Kidney (tissue), 14 donors: Measurements from ENCODE around the gene MT1A. TPM values are rescaled to one million over a fixed set of nuclear protein-coding genes. Genes with fewer than 3 reads are reported as not detected.

Source experiments
- DNase-seq, 5 donors: peaks; one replicate each; pipeline ENCODE4 v3.0.0-alpha.2; 2013 to 2020
- FAIRE-seq: peaks from 2 replicates; lab custom pipeline; 2012; peaks lifted over from hg19 to GRCh38; lab: Jason Lieb, UNC
- H3K27ac ChIP-seq, 2 donors: one replicate each; pipeline ENCODE4 v1.7.0; 2013; ENCODE audit warnings: low read depth in 2 of 2, low read length in 2 of 2, inconsistent platforms in 1 of 2
- H3K27me3 ChIP-seq: one replicate; pipeline ENCODE4 v1.7.1; 2013; ENCODE audit warnings: low read length, inconsistent platforms; ENCODE audit not compliant: control insufficient read depth, insufficient read depth
- H3K36me3 ChIP-seq, 3 donors: one replicate each; pipeline versions ENCODE4 v1.7.0 to v1.7.1; 2013; ENCODE audit warnings: low read length in 3 of 3, control low read depth in 1 of 3, inconsistent platforms in 1 of 3; ENCODE audit not compliant: insufficient read depth in 3 of 3, control insufficient read depth in 2 of 3
- H3K4me1 ChIP-seq, 3 donors: one replicate each; pipeline versions ENCODE4 v1.7.0 to v1.7.1; 2013; ENCODE audit warnings: low read length in 3 of 3, inconsistent platforms in 1 of 3, low read depth in 1 of 3; ENCODE audit not compliant: control insufficient read depth in 2 of 3, insufficient read depth in 2 of 3
- H3K4me3 ChIP-seq, 3 donors: one replicate each; pipeline versions ENCODE4 v1.7.0 to v1.8.1; 2013; ENCODE audit warnings: low read length in 3 of 3, control low read depth in 1 of 3, inconsistent platforms in 1 of 3
- H3K9ac ChIP-seq, 3 donors: one replicate each; pipeline versions ENCODE4 v1.7.0 to v1.7.1; 2013; ENCODE audit warnings: low read length in 3 of 3, control low read depth in 1 of 3, inconsistent platforms in 1 of 3
- H3K9me3 ChIP-seq, 3 donors: one replicate each; pipeline versions ENCODE4 v1.7.0 to v1.7.1; 2013; ENCODE audit warnings: low read length in 3 of 3, control low read depth in 1 of 3, inconsistent platforms in 1 of 3; ENCODE audit not compliant: control insufficient read depth in 2 of 3, insufficient read depth in 1 of 3
- intact Hi-C: fragments of 100-400 bp; cut with DNase I; formaldehyde crosslinking; loops from one replicate; pipeline ENCODE4 v1.11.1; 2022
- polyA plus RNA-seq: library from polyadenylated mRNA; stranded (reverse); fragments of 350-450 nt; fragmentation: Illumina TruSeq; extraction: RNeasy Lipid Tissue Mini Kit (QIAGEN cat#74804); gene quantifications from one replicate; pipeline ENCODE4 v1.2.3, GENCODE V29; 2014; ENCODE audit warnings: low read depth, low replicate concordance; ENCODE audit not compliant: insufficient read depth
- total RNA-seq: library from RNA; stranded (reverse); fragmentation: NEBNext Ultra II Directional; extraction: Animal tissue kit (Norgen Biotek cat#: 25700); gene quantifications from one replicate; pipeline ENCODE4 v1.2.1, GENCODE V29; 2021
- TF ChIP-seq, protein P1 (sequence below): IDR thresholded peaks from 3 replicates; pipeline ENCODE4 v1.5.1; 2012; ENCODE audit warnings: mild to moderate bottlenecking, moderate library complexity, borderline replicate concordance; ENCODE audit not compliant: insufficient read depth; ENCODE audit errors: extremely low read depth
- donor health status: control.
- donor health status: control.
- donor health status: control.
- donor health status: control.
- donor health status: control.
- donor health status: DM: yes; HTN: yes; CAD: no.
- donor health status: Normal renal cell carcinoma (clear cell type).

Gene MT1A
- total and polyA plus RNA-seq, 2 donors from 2014 or later, result 3.1 to 19.8 TPM

DNA sequence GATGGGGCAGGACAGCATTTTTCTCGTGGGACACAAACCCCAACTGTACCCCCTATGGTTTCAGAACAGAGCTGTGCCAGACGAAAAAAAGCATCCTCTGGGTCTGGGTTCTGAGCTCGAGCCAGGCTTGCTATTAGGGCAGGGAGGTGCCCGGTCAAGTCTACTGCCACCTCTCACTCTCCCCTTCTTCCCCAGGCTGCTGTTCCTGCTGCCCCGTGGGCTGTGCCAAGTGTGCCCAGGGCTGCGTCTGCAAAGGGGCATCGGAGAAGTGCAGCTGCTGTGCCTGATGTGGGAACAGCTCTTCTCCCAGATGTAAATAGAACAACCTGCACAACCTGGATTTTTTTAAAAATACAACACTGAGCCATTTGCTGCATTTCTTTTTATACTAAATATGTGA is 11.8 kb upstream of the MT1A start:
- intact Hi-C loops, result no loop called here
- TF ChIP-seq, protein P1, sequence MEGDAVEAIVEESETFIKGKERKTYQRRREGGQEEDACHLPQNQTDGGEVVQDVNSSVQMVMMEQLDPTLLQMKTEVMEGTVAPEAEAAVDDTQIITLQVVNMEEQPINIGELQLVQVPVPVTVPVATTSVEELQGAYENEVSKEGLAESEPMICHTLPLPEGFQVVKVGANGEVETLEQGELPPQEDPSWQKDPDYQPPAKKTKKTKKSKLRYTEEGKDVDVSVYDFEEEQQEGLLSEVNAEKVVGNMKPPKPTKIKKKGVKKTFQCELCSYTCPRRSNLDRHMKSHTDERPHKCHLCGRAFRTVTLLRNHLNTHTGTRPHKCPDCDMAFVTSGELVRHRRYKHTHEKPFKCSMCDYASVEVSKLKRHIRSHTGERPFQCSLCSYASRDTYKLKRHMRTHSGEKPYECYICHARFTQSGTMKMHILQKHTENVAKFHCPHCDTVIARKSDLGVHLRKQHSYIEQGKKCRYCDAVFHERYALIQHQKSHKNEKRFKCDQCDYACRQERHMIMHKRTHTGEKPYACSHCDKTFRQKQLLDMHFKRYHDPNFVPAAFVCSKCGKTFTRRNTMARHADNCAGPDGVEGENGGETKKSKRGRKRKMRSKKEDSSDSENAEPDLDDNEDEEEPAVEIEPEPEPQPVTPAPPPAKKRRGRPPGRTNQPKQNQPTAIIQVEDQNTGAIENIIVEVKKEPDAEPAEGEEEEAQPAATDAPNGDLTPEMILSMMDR, result no peak
- H3K4me1 ChIP-seq, result peaks cover 0 to 3% (median 0%) of the 10 kb centered on the region in 3 donors
- H3K27me3 ChIP-seq, result peaks cover 4% of the 10 kb centered on the region
- FAIRE-seq (no peak), DNase-seq (peak in 1 of 5 donors; percentile 64)
- peak overlapping the region in 2 of 3 donors; percentile 72 to 85 for H3K4me3 ChIP-seq
- no peaks in the 10 kb centered on the region for H3K9me3 ChIP-seq
- H3K36me3 ChIP-seq, result no peaks in the 10 kb centered on the region
- H3K27ac ChIP-seq, result peak overlapping the region; percentile 63 to 88
- peak overlapping the region in 1 of 3 donors; percentile 87 for H3K9ac ChIP-seq

DNA sequence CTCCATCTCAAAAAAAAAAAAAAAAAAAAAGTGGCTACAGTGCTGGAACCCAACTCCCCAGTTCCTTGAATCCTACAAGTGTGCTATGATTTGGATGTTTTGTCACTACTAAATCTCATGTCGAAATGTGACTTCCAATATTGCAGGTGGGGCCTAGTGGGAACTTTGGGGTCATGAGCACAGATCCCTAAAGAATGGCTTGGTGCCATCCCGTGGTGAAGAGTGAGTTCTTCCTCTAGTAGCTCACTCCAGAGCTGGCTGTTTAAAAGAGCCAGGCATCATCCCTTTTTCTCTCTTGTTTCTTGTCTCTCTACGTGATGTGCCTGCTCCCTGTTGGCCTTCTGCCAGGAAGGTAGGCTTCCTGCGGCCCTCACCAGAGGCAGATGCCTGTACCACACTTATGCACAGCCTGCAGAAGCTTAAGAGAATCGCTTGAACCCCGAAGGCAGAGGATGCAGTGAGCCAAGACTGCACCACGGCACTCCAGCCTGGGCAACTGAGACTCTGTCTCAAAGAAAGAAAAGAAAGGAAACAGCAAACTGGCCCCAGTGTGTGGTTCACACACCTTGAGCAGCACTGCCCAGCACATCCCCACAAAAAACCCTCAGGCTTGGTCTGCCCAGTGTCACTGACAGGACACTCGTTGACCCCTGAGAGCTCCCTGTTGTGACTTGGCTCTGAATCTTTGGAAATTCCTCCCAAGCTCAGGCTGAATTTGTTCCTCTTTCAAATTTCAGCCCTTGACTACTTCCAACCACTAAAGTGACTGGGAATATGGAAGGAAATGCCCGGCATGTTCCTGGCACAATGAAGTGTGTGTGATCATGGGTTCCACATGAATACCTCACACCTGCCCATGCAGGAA is 9.7 kb upstream of the MT1A start:
- FAIRE-seq (no peak), DNase-seq (no peak)
- H3K4me3 ChIP-seq, result no peak overlapping the region
- peaks cover 16% of the 10 kb centered on the region for H3K27me3 ChIP-seq
- no peak overlapping the region for H3K27ac ChIP-seq
- no peak overlapping the region for H3K9ac ChIP-seq
- H3K4me1 ChIP-seq, result peaks cover 0 to 6% (median 0%) of the 10 kb centered on the region in 3 donors
- H3K36me3 ChIP-seq, result no peaks in the 10 kb centered on the region
- no peaks in the 10 kb centered on the region for H3K9me3 ChIP-seq
- TF ChIP-seq, protein P1, result no peak
- intact Hi-C loops, result no loop called here

DNA sequence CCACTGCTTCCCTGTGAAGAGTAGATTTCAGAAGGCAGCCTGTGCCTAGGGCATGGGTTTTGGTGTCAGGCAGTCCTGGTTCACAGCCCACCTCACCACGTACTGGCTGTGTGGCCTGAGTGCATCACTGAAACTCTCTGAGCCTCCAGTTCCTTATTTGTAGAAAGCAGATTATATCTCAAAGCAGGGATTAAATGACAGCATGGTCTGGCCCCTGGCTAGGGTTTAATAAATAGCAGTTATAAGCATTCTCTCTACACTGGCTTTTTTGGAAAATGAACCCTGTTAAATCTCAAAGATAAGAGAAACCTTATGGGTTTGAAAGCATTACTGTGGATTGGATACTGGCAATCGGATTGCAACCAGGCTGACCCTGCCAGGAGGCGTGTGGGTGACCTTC is 8.9 kb upstream of the MT1A start:
- Histone ChIP-seq H3K4me1 (peaks cover 0 to 6% (median 0%) of the 10 kb centered on the region in 3 donors), H3K9ac (no peak overlapping the region), H3K36me3 (no peaks in the 10 kb centered on the region), H3K9me3 (no peaks in the 10 kb centered on the region), H3K27me3 (peaks cover 24% of the 10 kb centered on the region), H3K4me3 (no peak overlapping the region), H3K27ac (no peak overlapping the region)
- TF ChIP-seq, protein P1, result no peak
- intact Hi-C loops, result no loop called here
- DNase-seq, result no peak
- FAIRE-seq, result no peak
